Testis (tissue), 2 donors: ENCODE results near the gene GOLGA6C.

Experiments
- POLR2A ChIP-seq: fragments of 450-650 bp; IDR thresholded peaks from one replicate; pipeline ENCODE4 v1.6.1; 2017; ENCODE audit warnings: antibody characterized with exemption, mild to moderate bottlenecking, moderate library complexity
- TF ChIP-seq, protein P1 (sequence below), 3 experiments: fragments of 450-650 bp in 2 of 3; fragments of 200-600 bp in 1 of 3; sonication (generic) in 1 of 3; IDR thresholded peaks; one replicate each; pipeline ENCODE4 v1.5.1; 2016 to 2019; ENCODE audit warnings: antibody characterized with exemption in 3 of 3, mild to moderate bottlenecking in 2 of 3, moderate library complexity in 1 of 3

GRCh38 chr15:75224281-75224680, 33.9 kb upstream of the GOLGA6C start:
- TF ChIP-seq, protein P1, sequence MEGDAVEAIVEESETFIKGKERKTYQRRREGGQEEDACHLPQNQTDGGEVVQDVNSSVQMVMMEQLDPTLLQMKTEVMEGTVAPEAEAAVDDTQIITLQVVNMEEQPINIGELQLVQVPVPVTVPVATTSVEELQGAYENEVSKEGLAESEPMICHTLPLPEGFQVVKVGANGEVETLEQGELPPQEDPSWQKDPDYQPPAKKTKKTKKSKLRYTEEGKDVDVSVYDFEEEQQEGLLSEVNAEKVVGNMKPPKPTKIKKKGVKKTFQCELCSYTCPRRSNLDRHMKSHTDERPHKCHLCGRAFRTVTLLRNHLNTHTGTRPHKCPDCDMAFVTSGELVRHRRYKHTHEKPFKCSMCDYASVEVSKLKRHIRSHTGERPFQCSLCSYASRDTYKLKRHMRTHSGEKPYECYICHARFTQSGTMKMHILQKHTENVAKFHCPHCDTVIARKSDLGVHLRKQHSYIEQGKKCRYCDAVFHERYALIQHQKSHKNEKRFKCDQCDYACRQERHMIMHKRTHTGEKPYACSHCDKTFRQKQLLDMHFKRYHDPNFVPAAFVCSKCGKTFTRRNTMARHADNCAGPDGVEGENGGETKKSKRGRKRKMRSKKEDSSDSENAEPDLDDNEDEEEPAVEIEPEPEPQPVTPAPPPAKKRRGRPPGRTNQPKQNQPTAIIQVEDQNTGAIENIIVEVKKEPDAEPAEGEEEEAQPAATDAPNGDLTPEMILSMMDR (IDR thresholded peaks at IDR 0.05), result no peak
- no peak for TF ChIP-seq POLR2A
